Measurements from ENCODE around the gene RGR.
"Not testable (repeated sequence)": the region's sequence is repeated elsewhere in the genome, so short reads cannot be mapped to it uniquely, and the experiment has no call there.

RGR gene

DNA sequence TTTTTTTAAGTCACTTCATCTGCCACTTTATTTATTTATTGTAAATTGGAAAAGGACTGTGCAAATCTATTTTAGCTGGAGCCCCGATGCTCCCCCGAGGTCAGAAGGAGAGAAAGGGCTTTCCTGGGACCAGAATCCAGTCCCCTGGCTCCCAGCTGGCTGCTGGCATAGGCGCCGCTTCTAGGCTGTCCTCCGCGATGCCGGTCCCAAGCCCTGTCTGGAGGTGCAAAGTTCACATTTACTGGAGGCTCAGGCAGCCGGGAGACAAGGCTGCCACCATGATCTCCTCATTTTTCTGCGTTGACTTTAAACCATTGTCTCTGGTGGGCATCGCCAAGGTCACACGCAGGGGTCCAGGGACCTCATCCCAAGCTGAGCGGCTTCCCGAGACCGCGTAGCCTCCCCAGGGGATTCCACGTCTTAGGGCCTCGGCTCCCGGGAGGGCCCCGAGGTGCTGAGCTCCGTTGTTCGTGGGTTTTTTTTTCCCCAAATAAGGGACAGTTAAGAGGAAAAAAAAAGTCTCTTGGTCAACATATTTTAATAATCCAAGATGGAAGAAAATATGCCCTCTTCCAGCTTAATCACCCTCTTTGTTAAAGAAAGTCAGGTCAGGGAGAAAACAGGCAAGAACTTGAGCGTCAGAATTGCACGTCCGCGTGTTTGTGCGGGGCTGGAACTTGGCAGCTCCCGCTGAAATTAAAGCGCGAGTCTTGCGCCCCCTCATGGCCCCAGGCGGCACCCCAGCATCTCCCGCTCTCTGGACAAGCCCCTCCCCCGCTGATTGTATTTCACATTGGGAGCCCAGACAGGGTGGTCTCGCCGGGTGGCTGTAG, 11.9 kb downstream of the RGR start:
- FAIRE-seq: no peak
- DNase-seq (ENCODE audit: insufficient read length, low spot score): no peak

DNA sequence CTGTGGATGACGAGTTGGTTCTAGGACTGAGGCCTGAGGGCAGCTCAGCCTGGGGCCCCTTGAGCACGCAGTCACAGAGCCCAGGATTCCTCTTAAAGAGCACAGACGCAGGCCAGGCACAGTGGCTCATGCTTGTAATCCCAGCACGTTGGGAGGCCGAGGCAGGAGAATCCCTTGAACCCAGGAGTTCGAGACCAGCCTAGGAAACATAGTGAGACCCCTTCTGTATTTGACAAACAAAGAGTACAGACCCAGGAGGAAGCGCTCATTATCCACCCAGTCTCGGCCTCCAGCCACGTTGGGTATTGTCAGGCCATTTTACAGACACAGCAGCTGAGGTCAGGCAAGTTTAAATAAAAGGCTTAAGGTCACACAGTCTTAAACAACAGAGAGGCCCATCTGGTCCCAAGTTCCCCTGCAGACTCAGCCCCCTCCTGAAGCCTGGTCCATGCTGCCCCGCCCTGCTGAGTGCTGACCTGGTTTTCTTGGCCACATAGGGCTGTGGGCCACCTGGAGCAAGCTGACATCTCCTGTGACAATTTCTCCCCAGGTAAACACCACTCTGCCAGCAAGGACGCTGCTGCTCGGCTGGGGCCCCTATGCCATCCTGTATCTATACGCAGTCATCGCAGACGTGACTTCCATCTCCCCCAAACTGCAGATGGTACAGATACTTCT, 12.6 kb downstream of the RGR start:
- FAIRE-seq: no peak
- no peak for DNase-seq (ENCODE audit: insufficient read length, low spot score)

DNA sequence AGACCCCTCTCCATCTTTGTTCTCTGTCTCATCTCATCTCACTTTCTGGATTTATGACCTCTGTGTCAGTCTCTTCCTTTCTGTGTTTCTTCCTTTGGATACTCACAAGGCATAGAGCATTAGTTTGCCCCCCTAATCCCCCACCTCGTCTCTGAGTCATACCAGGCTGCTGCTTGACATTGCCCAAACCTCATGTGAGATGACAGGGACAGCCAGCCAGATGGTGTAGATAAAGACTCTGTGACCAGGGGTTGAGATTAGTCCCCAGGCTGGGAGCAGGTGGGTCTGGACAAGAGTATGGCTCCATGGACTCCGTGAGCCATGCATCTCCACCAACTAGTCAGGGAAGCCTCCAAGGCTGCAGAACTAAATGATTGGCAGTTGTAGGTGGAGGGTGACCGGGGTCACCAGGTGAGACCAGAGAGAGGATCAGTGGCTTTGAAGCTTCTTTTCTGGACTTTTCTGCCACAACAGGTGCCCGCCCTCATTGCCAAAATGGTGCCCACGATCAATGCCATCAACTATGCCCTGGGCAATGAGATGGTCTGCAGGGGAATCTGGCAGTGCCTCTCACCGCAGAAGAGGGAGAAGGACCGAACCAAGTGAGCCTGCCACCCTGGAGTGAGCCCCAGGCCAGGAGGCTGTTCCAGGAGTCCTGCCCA, 13.3 kb downstream of the RGR start:
- FAIRE-seq (no peak), DNase-seq (ENCODE audit: insufficient read length, low spot score) (no peak)

DNA sequence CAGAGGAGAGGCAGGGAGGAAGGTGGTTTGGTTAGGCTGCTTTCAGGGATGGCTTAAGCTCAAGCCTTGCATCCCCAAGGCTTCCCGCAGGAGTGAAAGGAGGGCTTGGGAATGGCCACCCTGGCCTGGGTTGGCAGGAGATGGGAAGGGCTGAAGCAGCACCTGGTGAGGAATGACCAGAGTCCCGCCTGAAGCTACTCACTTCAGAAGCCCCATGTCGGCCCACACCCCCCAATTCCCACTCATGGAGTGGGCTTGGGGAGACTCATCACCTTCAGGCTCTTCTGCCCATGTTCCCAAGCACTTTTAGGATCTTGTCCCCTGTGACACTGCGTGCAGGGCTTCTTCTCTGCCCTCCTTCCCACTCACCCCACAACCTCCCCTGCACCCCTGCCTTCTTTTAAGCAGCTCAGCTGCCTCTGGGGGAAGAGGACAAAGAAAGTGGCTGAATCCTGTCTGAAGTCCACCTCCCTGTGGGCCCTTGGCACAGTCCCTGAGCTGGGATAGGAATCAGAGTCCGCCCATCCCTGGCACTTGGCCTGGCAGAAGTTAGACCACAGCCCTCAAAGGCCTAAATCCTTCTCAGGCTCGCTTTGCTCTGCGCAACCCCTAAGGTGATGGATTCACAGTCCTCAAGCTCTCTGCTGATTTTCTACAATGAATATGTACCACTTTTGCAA, 16.5 kb downstream of the RGR start:
- no peak for FAIRE-seq
- no peak for DNase-seq (ENCODE audit: insufficient read length, low spot score)

DNA sequence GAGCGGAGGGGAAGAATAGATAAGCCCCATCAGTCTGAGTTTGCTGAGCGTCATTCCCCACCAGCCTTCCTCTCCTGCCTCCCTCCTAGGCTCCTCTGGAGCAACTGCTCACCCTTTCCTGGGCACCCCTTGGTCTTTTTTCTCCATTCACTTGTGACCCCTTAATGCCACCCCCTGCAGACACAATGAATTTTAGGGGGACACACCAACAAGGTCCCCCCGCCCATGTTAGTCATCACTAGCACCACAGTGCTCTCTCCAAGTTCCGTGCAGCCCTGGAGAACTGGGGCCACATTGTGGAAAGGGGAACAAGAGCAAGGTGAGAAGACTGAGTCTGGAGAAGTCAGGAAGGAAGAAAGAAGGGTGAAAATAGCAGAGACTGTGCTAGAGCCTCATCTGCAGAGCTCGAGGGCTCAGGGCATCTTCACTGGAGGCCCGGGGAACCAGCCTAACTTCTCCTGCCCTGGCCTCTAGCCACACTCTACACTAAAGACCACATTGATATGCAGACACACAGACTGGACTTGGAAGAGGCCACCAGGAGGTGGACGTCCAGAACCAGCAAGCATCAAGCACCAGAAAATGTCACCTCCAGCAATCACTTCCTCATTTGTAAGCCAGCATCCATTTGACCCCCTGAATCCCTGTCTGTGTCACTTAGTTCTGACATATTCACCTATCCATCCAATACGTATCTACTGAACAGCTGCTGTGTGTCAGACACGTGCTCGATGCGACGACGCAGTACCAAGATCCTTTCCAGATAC, 17.5 kb downstream of the RGR start:
- DNase-seq (ENCODE audit: insufficient read length, low spot score) (no peak), FAIRE-seq (no peak)

DNA sequence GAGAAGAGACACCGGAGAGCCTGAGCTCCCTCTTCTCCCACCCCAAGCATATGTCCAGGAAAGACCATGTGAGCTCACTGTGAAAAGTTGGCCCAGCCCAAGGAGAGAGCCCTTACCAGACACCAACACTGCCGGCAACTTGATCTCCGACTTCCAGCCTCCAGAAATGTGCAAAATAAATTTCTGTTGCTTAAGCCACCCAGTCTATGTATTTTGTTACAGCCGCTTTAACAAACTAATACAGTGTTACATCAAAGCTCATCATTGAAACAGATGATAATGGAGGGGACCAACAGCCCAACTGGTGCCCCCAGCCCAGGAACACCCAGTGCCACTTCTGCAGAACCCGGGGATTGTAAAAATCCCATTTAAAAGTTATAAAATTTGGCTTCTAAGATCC, 18.9 kb downstream of the RGR start:
- no peak for FAIRE-seq
- DNase-seq (ENCODE audit: insufficient read length, low spot score): no peak

- FAIRE-seq (peak; percentile 28), DNase-seq (ENCODE audit: insufficient read length, low spot score) (peak; percentile 60)
Measured at GRCh38 chr10:84264611-84265141, 19.8 kb downstream of the RGR start.

- no peak for FAIRE-seq
- no peak for DNase-seq (ENCODE audit: insufficient read length, low spot score)
Measured at GRCh38 chr10:84265418-84265817, 20.6 kb downstream of the RGR start.

DNA sequence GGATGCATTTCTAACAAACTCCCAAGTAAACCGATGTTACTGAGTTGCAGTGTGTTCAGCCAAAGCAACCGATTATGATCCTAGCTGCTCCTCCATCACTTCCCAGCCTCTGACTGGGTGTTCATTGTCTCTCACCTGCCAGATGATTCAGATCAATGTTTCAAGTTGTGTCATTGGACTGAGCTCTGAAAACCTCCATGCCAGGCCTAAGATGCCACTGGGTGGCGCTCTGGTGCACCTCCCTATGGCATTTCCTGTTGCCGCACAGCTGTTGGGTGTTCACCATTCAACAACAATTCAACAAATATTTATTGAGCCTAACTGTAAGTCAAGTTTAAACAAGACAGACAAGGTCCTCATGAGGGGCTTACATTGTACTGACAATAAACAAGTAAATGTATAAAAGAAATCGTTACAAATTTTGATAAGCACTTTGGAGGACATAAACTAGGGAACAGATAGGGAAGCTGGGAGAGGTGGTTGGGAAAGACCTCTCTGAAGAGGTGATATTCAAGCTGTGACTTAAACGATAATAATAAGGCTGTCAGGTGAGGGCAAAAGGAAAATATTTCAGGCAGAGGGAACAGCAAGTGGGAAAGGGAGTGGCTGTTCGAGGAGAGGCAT, 22.8 kb downstream of the RGR start:
- FAIRE-seq: no peak

GRCh38 chr10:84269162-84269561, 24.3 kb downstream of the RGR start:
- FAIRE-seq: no peak
- DNase-seq (ENCODE audit: insufficient read length, low spot score): no peak

More for the DNA sequence above, 22.8 kb downstream of the RGR start:
- DNase-seq (ENCODE audit: insufficient read length, low spot score): peak; percentile 25

GRCh38 chr10:84269773-84270172, 24.9 kb downstream of the RGR start:
- peak; percentile 9 for DNase-seq (ENCODE audit: insufficient read length, low spot score)
- no peak for FAIRE-seq

GRCh38 chr10:84270708-84271107, 25.9 kb downstream of the RGR start:
- DNase-seq (ENCODE audit: insufficient read length, low spot score) (no peak), FAIRE-seq (no peak)

- not testable (repeated sequence) for FAIRE-seq; DNase-seq (ENCODE audit: insufficient read length, low spot score)
Measured at GRCh38 chr10:84279876-84280475, 35.1 kb downstream of the RGR start.

GRCh38 chr10:84286695-84287094, 41.8 kb downstream of the RGR start:
- FAIRE-seq (no peak), DNase-seq (ENCODE audit: insufficient read length, low spot score) (no peak)

DNA sequence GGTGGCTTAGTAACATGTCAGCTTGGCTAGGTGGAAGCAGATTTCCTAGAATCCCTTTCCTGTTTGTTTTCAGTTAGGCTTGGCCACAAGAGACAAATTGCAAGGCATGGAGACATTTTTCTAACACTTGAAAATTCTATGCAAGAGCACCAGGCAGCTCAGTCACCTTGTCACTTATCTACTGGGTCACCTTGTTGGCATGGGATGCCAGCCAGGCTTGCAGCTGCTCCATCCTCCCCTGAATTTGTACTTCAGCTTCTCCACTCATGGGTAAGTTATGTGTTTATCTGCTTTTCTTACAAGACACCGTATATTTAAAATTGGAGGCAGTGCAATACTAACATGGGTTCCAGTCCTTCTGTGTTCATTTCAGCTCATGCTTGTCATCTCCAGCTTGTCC, 43.3 kb downstream of the RGR start:
- no peak for FAIRE-seq
- DNase-seq (ENCODE audit: insufficient read length, low spot score): no peak

DNA sequence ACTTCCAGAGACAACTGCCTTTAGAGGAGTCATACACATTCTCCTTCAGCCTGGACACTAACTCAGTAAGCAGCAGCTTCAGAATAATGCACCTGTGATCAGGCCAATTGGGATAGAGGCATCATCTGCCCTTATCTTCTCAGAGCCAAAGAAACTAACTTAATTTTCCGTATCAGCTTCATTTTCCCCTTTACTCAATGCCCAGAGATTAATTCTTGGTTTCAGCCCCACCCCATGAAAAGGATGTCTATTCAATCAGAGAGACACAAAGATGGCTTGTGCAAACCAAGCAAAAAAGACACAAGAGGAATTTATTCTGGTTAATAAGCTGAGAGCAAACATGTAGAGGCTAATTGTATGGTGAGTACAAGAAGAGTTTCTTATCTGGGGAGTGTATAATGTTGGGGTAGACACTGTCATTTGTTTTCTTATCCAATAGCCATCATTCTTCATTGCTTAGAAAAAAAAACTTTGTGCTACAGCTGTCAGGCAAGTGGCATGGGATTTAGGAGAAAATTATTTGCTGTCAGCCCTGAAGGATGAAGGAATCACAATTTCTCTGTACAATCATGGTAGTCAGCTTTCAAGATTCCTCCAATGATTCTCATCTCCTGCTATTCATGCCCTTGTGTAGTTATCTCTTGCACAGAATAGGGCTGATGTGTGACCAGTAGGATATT, 44.8 kb downstream of the RGR start:
- no peak for DNase-seq (ENCODE audit: insufficient read length, low spot score)
- no peak for FAIRE-seq

DNA sequence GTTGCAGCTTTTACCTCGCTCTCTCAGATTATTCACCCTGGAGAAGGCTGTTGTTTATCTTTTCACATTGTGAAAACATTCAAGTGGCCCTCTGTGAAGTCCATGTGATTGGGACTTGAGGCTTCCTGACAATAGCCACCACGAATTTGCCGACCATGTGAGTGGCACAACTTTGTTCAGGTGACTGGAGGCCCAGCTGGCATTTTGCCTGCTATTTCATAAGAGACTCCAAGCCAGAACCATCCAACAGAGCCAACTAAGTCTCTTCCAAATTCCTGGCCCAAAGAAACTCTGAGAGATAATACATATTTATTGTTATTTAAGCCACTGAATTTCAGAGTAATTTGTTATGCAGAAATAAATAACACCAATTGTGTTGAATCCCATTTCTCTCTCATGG, 45.4 kb downstream of the RGR start:
- DNase-seq (ENCODE audit: insufficient read length, low spot score): no peak
- no peak for FAIRE-seq

DNA sequence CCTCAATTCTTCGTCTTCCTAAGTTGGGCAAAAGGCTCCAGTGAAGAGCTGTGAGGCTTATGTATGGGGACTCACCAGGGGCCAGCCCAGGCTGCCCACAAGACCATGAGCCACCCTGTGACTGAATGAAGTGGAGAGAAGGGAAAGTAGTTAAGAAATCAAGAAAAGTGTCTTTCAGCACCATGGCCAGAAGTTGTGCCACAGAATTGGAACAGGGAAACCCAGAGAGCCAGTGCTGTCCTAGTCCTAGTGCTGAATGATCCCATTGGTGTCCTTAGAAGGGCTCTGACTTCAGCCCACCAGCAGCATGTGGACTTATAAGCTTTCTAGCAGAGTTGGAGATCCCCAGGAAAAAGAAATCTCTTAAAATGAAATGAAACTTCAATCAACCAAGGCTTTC, 46.5 kb downstream of the RGR start:
- no peak for FAIRE-seq
- peak; percentile 24 for DNase-seq (ENCODE audit: insufficient read length, low spot score)

- DNase-seq (ENCODE audit: insufficient read length, low spot score) (no peak), FAIRE-seq (no peak)
Measured at GRCh38 chr10:84292502-84292901, 47.6 kb downstream of the RGR start.
